WTC11 (cell line): ENCODE measurements around the gene PIK3C2G. TPM values are rescaled to one million over a fixed set of nuclear protein-coding genes. Genes with fewer than 3 reads are reported as not detected.

Experiments
- ZSCAN18 ChIP-seq: fragments of 250-450 bp; sonication (Bioruptor Pico); IDR thresholded peaks from 2 replicates; pipeline ENCODE4 v2.1.2; 2022; ENCODE audit warnings: mild to moderate bottlenecking, moderate library complexity
- total RNA-seq: library from RNA; stranded (reverse); gene quantifications from 3 replicates; pipeline ENCODE4 v1.2.3, GENCODE V29; 2021

Gene PIK3C2G
- total RNA-seq, 1 experiment from 2014 or later: not detected

- TF ChIP-seq ZSCAN18 (CRISPR knock-in tag): no peak
These were observed 435.8 kb downstream of the PIK3C2G start (continued) for GRCh38 chr12:18696971-18697602.

Other genes with a start within 250 kb of the PIK3C2G start
- 0.18 TPM in 1 of 3 replicates, not detected in the others for gene RERGL, start 171.3 kb upstream of the PIK3C2G start, total RNA-seq